GM12865 (cell line): Measurements from ENCODE around the gene HELLS.
"Not testable (repeated sequence)": the region's sequence is repeated elsewhere in the genome, so short reads cannot be mapped to it uniquely, and the experiment has no call there.

Source experiments
- DNase-seq: peaks from one replicate; pipeline ENCODE4 v3.0.0; 2010; ENCODE audit warnings: low read depth
- H3K4me3 ChIP-seq: 2 replicates; pipeline ENCODE4 v1.5.1; 2011; ENCODE audit warnings: mild to moderate bottlenecking, low read depth, low read length, control low read depth
- TF ChIP-seq, protein P1 (sequence below): IDR thresholded peaks from 2 replicates; pipeline ENCODE4 v1.5.1; 2011; ENCODE audit warnings: low read length, control low read depth, low read depth, inconsistent platforms; ENCODE audit not compliant: insufficient read depth; ENCODE audit errors: missing control alignments

The HELLS gene

DNA sequence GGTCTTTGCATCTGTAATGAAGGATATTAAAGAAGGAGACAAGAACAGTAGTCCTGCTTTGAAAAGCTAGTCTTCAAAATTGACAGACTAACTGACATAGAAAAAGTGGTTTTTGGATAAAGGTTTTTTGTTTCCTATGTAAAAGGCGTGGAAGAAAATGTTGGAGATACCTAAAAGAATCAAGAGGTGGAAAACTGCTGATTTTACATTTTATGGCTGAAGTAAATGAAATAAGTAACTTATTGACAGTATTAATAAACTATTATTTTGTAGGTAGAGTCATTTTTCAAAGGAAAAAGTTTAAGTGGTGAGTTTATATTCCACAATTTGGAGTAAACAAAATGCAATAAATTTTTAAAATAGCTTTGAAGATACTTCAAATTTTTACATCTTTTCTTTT, 12.6 kb upstream of the HELLS start:
- TF ChIP-seq, protein P1, sequence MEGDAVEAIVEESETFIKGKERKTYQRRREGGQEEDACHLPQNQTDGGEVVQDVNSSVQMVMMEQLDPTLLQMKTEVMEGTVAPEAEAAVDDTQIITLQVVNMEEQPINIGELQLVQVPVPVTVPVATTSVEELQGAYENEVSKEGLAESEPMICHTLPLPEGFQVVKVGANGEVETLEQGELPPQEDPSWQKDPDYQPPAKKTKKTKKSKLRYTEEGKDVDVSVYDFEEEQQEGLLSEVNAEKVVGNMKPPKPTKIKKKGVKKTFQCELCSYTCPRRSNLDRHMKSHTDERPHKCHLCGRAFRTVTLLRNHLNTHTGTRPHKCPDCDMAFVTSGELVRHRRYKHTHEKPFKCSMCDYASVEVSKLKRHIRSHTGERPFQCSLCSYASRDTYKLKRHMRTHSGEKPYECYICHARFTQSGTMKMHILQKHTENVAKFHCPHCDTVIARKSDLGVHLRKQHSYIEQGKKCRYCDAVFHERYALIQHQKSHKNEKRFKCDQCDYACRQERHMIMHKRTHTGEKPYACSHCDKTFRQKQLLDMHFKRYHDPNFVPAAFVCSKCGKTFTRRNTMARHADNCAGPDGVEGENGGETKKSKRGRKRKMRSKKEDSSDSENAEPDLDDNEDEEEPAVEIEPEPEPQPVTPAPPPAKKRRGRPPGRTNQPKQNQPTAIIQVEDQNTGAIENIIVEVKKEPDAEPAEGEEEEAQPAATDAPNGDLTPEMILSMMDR = no peak
- H3K4me3 ChIP-seq = no peak overlapping the region
- DNase-seq = no peak

GRCh38 chr10:94542282-94542681, 3.3 kb upstream of the HELLS start:
- not testable (repeated sequence) for DNase-seq, H3K4me3 ChIP-seq

DNA sequence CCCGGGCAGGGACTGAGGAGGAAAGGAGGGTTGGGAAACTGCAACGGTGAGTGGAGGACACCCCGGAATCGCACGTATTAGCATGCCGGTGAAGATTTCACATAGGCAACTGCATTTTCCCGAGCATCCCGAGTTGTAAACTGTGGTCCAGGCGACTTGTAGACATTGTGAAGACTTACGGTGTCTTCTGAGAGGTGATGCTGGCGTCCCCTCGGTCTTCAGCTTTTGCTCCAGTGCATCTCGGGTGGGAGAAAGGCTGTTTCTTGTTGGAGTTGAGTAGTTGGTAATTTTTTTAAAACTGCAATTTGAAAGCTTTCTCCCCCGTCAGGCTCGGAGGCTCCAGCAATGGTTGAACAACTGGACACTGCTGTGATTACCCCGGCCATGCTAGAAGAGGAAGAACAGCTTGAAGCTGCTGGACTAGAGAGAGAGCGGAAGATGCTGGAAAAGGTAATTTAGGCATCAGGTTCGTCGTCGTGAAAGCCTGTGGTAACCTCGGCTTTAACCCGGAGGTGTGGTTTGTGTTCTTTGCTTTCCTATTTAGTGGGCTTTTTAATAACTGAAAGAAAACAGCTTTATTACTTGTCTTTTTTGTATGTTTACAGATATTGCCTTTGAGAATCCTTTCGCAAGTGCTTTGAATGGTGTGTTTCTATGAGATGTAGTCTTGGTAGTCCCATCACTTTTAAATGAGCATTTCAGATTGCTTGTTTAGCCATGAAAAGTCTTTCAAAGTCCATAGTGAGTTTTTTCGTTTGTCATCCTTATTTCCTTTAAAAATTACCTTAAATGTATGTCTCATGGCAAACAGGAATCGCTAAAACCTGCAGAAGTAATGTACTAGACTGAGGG, 687 bp downstream of the HELLS start:
- peak; percentile 36 for DNase-seq

DNA sequence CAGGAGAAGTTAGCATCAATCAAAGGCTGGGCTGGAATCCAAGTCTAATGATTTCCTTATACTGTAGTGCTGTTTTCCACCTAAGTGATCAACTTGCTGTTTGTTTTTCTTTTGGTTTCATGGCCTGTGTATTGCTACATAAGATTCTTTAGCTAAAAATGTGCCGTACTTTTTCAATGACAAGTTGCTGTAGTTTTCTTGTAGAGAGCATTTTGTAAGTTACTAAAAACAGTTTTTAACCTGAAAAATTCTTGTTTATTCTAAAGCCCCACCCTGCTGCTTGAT, 1.3 kb downstream of the HELLS start:
- peak; percentile 22 for DNase-seq
- TF ChIP-seq, protein P1 = no peak
- H3K4me3 ChIP-seq = peak overlapping the region; percentile 62

More for the DNA sequence above, 687 bp downstream of the HELLS start:
- TF ChIP-seq, protein P1 = no peak
- peak overlapping the region; percentile 62 for H3K4me3 ChIP-seq

DNA sequence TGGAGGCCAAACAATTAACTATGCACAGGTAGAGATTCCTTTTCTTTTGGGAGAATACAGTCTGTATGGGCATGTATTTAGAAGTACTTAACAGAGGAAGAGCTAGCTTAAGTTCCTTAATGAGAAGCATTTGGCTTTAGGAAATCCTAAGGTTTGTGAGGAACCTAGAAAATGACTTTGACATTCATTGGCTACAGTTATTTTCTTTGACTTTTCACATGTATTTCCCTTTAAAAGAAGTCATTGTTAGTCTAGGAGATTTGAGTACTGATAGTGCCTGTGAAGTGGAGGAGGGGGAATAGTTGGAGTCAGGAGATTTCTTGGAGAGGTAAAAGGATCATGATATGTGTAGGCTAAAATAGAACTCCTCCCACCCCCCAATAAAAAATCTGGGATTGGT, 3.6 kb downstream of the HELLS start:
- H3K4me3 ChIP-seq = no peak overlapping the region
- TF ChIP-seq, protein P1 = no peak
- no peak for DNase-seq

DNA sequence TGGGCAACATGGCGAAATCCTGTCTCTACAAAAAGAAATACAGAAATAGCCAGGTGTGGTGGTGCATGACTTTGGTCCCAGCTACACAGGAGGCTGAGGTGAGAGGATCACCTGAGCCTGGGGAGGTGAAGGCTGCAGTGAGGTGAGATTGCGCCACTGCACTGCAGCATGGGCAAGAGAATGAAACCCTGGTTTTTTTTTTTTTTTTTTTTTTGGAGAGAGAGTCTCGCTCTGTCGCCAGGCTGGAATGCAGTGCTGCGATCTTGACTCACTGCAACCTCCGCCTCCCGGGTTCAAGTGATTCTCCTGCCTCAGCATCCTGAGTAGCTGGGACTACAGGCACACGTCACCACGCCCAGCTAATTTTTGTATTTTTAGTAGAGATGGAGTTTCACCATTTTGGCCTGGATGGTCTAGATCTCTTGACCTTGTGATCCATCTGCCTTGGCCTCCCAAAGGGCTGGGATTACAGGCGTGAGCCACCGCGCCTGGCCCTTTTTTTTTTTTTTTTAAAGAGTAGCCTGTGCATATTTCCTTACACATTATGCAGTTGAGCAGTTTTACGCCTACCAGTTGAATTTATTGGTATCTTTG, 22.2 kb downstream of the HELLS start:
- not testable (repeated sequence) for H3K4me3 ChIP-seq, DNase-seq

- TF ChIP-seq, protein P1 = no peak
- no peak overlapping the region for H3K4me3 ChIP-seq
- DNase-seq = no peak
Measured at GRCh38 chr10:94571081-94571480, 25.5 kb downstream of the HELLS start.

GRCh38 chr10:94571528-94571927, 25.9 kb downstream of the HELLS start:
- DNase-seq = no peak
- H3K4me3 ChIP-seq = no peak overlapping the region
- TF ChIP-seq, protein P1 = no peak
